ENCODE measurements around the gene BBS2.

BBS2 gene

DNA sequence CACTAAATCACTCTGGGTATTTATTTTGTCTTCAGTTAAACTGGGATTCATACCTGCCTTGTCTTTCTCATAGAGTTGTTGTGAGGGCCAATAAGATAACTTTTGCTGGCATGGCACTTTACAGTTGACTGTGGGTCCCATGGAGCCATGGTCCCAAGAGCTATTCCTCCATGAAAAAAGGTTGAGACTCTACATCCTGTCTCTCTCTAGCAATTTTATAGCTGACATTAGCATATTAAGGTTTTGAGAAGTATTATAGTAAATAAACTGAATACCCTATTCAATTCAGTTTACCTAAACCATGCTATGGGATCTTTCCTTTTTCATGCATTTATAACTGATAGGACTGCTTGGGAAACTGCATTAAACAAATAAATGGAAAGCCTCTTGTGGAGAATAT lies 51.0 kb downstream of the BBS2 start:
- no peaks in the 10 kb centered on the region for H3K4me1 ChIP-seq (ENCODE audit: insufficient read depth, low read length)
- TF ChIP-seq EZH2 (IDR thresholded peaks at IDR 0.05; ENCODE audit: borderline replicate concordance, low read depth, low read length, severe bottlenecking) = no peak
- TF ChIP-seq CTCF (IDR thresholded peaks at IDR 0.05; ENCODE audit: borderline replicate concordance, extremely low read depth, low read length, poor library complexity, severe bottlenecking) = no peak
- H3K9me3 ChIP-seq (ENCODE audit: insufficient read depth, low read length, severe bottlenecking) = no peaks in the 10 kb centered on the region
- H3K79me2 ChIP-seq (ENCODE audit: insufficient read depth, low read length) = no peaks in the 10 kb centered on the region
- H3K27ac ChIP-seq (ENCODE audit: low read length) = no peak overlapping the region
- H3K4me3 ChIP-seq (ENCODE audit: low read depth in 1 of 2, low read length in 2 of 2) = no peak overlapping the region
- H3K36me3 ChIP-seq (ENCODE audit: insufficient read depth, low read length) = peaks cover 93% of the 10 kb centered on the region
- no peak overlapping the region for H2AFZ ChIP-seq (ENCODE audit: low read depth, low read length)
- no peak for DNase-seq
- no peaks in the 10 kb centered on the region for H3K27me3 ChIP-seq (ENCODE audit: insufficient read depth, low read length, poor library complexity)
- H4K20me1 ChIP-seq (ENCODE audit: insufficient read depth, low read length) = no peaks in the 10 kb centered on the region
- no peak overlapping the region for H3K4me2 ChIP-seq (ENCODE audit: insufficient read depth, low read length)
- no peak for ATAC-seq (ENCODE audit: insufficient read depth, low read depth)
- H3K9ac ChIP-seq (ENCODE audit: low read depth, low read length) = no peak overlapping the region

DNA sequence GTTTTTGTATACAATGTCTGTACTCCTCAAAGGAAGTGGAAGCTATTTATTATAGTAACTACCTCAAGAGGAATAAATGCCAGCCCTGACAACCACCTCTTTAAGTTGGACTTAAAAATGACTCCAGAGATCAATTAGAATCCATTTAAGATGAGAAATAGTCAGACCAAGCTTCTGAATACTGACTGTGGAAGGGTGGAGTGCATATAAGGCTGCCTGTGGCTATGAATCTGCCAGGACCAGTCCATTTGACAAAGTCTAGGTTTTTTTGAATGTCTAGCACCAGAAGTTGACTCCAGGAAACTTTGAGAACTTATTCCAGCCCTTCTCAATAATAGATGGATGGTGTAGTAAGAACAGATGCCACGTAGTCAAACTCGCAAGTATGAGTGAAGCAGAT lies 53.5 kb downstream of the BBS2 start:
- Histone ChIP-seq H3K9me3 (ENCODE audit: insufficient read depth, low read length, severe bottlenecking) (no peaks in the 10 kb centered on the region), H2AFZ (ENCODE audit: low read depth, low read length) (no peak overlapping the region), H3K4me2 (ENCODE audit: insufficient read depth, low read length) (no peak overlapping the region), H3K9ac (ENCODE audit: low read depth, low read length) (no peak overlapping the region), H4K20me1 (ENCODE audit: insufficient read depth, low read length) (no peaks in the 10 kb centered on the region), H3K4me3 (ENCODE audit: low read depth in 1 of 2, low read length in 2 of 2) (no peak overlapping the region), H3K27ac (ENCODE audit: low read length) (no peak overlapping the region), H3K36me3 (ENCODE audit: insufficient read depth, low read length) (peaks cover 82% of the 10 kb centered on the region), H3K27me3 (ENCODE audit: insufficient read depth, low read length, poor library complexity) (no peaks in the 10 kb centered on the region), H3K79me2 (ENCODE audit: insufficient read depth, low read length) (no peaks in the 10 kb centered on the region), H3K4me1 (ENCODE audit: insufficient read depth, low read length) (no peaks in the 10 kb centered on the region)
- DNase-seq = no peak
- TF ChIP-seq EZH2 (IDR thresholded peaks at IDR 0.05; ENCODE audit: borderline replicate concordance, low read depth, low read length, severe bottlenecking) (no peak), CTCF (IDR thresholded peaks at IDR 0.05; ENCODE audit: borderline replicate concordance, extremely low read depth, low read length, poor library complexity, severe bottlenecking) (no peak)
- no peak for ATAC-seq (ENCODE audit: insufficient read depth, low read depth)

- no peak overlapping the region for H3K4me2 ChIP-seq (ENCODE audit: insufficient read depth, low read length)
- H3K27me3 ChIP-seq (ENCODE audit: insufficient read depth, low read length, poor library complexity) = no peaks in the 10 kb centered on the region
- no peak overlapping the region for H3K4me3 ChIP-seq (ENCODE audit: low read depth in 1 of 2, low read length in 2 of 2)
- H3K9me3 ChIP-seq (ENCODE audit: insufficient read depth, low read length, severe bottlenecking) = no peaks in the 10 kb centered on the region
- H3K9ac ChIP-seq (ENCODE audit: low read depth, low read length) = no peak overlapping the region
- no peak overlapping the region for H3K27ac ChIP-seq (ENCODE audit: low read length)
- no peaks in the 10 kb centered on the region for H3K4me1 ChIP-seq (ENCODE audit: insufficient read depth, low read length)
- peaks cover 82% of the 10 kb centered on the region for H3K36me3 ChIP-seq (ENCODE audit: insufficient read depth, low read length)
- no peaks in the 10 kb centered on the region for H4K20me1 ChIP-seq (ENCODE audit: insufficient read depth, low read length)
- H2AFZ ChIP-seq (ENCODE audit: low read depth, low read length) = no peak overlapping the region
- H3K79me2 ChIP-seq (ENCODE audit: insufficient read depth, low read length) = no peaks in the 10 kb centered on the region
- ATAC-seq (ENCODE audit: insufficient read depth, low read depth) (no peak), DNase-seq (no peak)
- TF ChIP-seq EZH2 (IDR thresholded peaks at IDR 0.05; ENCODE audit: borderline replicate concordance, low read depth, low read length, severe bottlenecking) (no peak), CTCF (IDR thresholded peaks at IDR 0.05; ENCODE audit: borderline replicate concordance, extremely low read depth, low read length, poor library complexity, severe bottlenecking) (no peak)
Measured at GRCh38 chr16:56463153-56463552, 56.7 kb downstream of the BBS2 start.

Data from DND-41 (cell line).